Epithelial cell of prostate (primary cell): Measurements from ENCODE around the gene RCN2.

Experiments
- DNase-seq: peaks from one replicate; pipeline ENCODE4 v3.0.0-alpha.2; 2011; ENCODE audit warnings: low read depth, low spot score
- H3K27ac ChIP-seq: fragments of 450-650 bp; 2 replicates; pipeline ENCODE4 v1.5.1; 2017; ENCODE audit warnings: mild to moderate bottlenecking

RCN2 gene

DNA sequence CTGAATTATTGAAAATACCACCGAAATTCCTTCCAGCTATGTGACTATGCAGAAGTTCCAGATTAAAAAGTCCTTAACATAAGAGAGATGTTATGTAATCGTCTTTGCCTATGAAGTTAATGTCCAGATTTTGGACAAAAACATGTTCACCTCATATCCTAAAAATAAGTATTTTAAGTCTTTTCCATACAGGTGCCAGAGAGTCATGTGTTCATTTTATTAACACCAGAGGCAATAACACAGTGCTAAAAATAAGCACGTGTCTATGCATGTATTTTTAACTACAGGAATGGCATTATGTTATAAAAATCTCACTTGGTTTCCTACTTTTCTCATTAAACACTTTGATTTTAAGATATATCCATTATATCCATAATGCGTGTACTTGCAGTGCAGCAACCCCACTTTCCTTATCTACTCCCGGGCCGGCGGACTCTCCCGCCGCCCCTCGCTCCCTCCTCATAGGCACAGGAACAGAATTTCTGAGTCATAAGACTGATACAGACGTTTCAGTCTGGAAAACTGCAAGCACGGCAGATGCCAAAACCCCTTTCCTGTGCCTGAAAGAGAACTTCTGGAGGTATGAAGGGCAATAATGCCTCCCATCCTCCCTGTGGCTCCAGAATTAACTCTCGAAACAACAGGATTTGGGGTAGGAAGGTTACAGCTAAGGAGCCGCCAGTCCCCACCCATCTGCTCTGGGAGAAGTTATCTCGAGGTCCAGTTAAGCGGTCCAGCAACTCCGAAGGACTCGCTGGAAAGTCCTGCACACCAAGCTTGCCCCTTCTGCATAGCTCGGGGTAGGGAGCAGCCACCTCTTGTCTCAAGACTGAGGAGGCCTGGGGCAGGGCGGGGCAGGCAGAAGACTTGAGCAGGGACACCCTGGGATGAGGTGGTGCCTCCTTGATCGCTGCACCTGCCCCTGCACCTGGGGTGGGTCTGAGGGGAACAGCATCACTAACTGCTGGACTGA lies 41.1 kb downstream of the RCN2 start:
- no peak for DNase-seq

DNA sequence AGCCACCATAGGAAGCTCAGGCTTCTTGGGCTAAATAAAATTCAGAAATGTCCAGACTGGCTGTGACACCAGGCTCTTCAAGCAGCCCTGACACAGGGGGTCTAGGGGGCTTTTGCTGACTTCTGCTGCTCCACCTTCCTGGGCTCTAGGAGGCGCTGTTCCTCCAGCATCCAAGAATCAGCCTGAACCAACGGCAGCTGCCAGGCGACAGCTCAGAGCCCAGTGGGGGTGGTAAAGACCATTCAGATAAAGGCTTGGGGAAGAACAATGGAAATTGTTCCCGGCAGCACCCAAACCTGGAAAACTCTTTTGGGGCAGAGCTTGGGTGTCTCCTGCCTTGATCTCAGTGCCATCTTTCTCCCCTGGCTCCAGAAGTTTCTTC lies 41.8 kb downstream of the RCN2 start:
- no peak for DNase-seq
- H3K27ac ChIP-seq = no peak overlapping the region

More for the DNA sequence above, 41.1 kb downstream of the RCN2 start:
- H3K27ac ChIP-seq = no peak overlapping the region

DNA sequence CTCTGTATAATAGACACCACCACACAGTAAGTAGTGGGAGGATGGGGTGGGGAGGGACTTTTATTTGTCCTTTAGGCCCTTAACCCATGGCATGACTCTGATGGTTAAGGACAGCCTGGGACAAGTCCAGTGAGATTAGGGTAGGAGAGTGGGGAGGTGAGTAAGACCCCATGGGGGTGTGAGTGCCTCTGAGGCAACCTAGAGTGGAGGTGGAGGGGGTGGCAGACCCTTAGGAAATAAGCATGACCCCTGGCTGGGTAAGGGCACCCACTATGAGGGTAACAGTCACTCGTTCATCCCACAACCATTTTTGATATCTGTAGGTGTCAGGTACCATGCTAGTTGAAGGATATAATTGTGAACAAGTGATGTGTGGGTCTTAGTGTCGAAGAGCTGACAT lies 42.4 kb downstream of the RCN2 start:
- no peak overlapping the region for H3K27ac ChIP-seq
- no peak for DNase-seq

DNA sequence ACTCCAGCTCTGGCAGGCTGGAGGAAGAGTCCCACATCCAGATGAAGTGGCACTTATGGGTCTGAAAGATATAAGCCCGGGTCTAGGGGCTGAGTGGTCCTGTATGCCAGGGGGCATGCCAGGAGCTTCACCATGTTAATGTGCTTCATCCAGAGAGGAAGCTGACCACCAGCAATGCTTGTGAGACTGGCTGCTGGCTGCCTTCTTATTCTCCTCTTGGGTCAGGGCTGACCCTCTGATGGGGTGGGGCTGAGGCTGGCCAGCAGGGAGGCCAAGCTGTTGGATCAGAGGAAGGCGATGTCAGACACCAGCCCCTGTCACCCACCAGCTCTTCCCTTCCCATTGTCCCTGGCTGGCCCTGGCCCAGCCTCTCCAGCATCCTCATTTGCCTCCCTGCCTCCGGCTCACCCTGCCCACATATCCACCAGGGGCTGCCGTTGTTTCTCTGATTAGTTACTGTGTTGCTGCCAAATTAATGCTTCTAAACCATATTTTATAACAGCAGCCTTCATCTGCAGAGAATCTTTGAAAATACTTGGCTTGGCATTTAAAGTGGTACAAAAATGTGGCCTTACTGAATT lies 43.0 kb downstream of the RCN2 start:
- no peak overlapping the region for H3K27ac ChIP-seq
- no peak for DNase-seq

DNA sequence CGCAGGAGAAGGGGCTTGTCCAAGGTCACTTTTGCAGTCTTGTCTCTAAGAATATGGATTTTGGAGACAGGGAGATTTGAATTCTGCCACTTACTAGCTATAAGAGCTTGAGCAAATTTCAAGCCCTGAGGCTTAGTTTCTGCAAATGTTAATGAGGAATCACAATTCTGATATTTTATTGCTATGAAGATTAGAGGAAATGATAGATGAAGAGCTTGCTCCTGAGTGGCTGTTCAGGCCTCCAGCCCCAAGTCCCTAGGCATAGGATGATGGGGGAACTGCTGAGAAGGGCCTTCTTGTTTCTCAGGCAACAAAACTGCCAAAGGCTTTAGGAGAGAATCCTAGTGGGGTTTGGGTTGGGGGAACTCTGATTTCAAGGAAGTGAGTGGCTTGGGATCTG lies 44.6 kb downstream of the RCN2 start:
- no peak overlapping the region for H3K27ac ChIP-seq
- no peak for DNase-seq

DNA sequence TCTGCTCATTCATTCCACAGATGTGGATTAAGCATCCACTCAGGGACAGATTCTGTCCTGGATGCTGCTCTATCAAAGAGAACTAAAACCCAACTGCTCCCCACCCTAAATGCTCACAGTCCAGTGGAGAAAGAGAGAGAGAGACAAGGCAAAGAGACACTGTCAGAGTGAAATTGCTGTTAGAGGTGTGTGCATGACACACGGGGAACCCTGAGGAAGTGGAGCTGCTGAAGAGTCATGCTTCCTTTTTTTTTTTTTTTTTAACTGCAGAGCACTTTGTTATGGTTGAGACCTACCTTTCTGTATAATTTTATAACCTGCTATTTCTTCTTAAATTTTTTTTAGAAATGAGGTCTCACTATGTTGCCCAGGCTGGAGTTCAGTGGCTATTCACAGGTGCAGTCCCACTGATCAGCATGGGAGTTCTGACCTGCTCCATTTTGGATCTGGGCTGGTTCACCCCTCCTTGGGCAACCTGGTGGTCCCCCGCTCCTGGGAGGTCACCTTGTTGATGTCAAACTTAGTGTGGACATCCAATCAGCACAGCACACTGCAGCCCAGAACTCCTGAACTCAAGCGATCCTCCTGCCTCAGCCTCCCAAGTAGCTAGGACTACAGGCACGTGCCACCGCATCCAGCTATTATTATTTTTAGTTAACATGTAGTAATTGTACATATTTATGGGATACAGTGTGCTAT lies 45.2 kb downstream of the RCN2 start:
- H3K27ac ChIP-seq = no peak overlapping the region
- no peak for DNase-seq

DNA sequence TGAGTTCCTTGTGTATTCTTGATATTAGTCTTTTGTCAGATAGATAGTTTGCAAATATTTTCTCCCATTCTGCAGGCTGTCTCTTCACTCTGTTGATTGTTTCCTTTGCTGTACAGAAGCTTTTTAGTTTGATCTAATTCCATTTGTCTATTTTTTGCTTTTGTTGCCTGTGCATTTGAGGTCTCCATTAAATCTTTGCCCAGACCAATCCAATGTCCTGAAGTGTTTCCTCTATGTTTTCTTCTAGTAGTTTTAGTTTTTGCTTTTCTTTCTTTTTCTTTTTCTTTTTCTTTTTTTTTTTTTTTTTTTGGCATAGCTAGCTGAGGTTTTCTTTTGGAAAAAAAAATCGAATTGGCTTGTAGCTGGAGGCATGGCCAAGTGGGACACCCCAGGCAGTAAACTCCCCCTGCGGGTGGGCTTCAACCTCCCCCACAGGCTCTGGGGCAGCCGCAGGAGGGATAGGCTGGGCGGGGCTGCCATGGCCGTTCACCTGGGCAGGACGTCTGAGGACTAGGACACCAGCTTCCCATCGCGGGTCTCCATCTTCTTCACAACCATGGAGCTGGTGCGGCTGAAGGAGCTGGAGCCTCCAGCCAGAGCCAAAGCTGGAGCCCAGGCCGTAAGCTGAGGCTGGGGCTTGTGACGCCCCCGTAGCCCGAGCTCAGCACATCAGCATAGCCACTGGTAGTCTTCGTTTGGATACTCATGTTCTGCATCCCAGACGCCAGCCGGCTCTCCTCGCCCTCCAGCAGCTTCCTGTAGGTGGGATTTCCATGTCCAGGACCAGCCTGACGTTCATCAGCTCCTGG lies 47.2 kb downstream of the RCN2 start:
- no peak overlapping the region for H3K27ac ChIP-seq
- no peak for DNase-seq

DNA sequence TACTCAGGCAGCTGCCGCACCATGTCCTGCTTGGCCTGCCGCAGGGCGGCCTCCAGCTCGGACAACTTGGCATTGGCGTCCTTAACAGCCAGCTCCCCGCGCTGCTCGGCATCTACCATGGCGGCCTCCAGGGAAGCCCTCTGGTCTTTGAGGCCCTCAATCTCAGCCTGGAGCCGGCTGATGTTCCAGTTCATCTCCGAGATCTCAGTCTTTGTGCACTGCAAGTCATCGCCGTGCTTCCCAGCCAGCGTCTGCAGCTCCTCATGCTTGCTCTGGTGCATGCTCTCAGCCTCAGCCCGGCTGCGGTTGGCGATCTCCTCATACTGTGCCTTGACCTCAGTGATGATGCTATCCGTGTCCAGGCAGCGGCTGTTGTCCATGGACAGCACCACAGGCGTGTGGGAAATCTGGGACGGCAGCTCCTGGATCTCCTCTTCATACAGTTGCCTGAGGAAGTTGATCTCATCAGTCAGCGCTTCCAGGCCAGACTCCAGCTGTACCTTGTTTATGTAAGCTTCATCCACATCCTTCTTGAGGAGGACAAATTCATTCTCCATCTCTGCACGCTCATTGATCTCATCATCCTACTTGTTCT lies 47.9 kb downstream of the RCN2 start:
- no peak for DNase-seq
- H3K27ac ChIP-seq = no peak overlapping the region

DNA sequence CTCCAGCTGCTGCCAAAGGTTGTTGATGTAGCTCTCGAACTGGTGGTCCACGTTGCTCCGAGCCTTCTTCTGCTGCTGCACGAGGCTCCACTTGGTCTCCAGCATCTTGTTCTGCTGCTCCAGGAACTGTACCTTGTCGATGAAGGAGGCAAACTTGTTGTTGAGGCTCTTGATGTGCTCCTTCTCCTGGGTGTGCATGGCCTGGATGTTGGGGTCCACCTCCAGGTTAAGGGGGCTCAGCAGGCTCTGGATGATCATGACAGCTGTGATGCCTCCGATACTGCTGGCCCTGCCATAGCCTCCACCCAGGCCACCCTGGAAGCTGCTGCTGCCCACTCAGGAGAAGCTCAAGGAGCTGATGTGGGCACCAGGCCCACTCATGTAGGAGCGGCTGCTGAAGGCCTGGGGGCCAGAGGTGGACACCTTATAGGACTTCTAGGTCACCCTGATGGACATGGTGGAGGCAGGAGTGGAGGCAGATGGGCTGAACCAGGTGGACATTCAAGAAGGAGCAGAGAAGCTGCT lies 48.5 kb downstream of the RCN2 start:
- DNase-seq = no peak
- H3K27ac ChIP-seq = no peak overlapping the region

DNA sequence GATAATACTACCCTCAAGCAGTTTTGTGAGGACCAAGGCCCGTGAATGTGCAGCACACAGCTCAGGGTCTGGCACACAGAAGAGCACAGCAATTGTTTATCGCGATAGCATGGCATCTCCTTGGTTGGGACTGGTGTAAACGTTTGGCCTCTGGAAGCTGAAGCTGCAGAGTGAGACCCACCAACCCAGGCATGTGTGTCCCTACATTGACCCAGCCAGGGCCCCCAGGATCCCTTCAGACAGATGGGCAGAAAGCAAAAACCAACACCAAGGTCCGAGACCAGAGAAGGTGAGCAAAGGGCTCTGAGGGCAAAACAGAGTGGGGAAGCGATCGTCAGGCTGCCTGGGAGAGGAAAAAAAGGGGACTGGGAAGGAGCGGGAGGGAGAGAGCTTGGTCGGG lies 50.8 kb downstream of the RCN2 start:
- no peak overlapping the region for H3K27ac ChIP-seq
- no peak for DNase-seq

DNA sequence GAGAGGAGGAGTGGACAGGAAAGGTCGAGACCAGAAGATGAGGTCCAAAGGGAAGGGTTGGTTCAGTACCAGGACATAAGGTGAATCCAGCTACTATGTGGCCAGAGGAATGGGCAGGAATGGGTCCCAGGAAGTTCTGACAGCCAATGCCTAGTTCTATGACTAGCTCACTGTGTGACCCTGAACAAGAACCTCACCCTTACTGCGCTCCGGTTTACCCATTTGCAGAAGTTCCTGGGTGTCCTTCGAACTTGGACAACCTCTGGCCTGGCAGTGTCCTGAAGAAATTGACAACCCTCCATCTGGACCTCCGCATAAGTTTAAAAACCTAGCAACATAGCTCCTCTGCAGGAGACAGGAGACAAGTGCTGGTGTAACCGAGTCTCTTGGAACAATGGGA lies 51.2 kb downstream of the RCN2 start:
- no peak overlapping the region for H3K27ac ChIP-seq
- no peak for DNase-seq

DNA sequence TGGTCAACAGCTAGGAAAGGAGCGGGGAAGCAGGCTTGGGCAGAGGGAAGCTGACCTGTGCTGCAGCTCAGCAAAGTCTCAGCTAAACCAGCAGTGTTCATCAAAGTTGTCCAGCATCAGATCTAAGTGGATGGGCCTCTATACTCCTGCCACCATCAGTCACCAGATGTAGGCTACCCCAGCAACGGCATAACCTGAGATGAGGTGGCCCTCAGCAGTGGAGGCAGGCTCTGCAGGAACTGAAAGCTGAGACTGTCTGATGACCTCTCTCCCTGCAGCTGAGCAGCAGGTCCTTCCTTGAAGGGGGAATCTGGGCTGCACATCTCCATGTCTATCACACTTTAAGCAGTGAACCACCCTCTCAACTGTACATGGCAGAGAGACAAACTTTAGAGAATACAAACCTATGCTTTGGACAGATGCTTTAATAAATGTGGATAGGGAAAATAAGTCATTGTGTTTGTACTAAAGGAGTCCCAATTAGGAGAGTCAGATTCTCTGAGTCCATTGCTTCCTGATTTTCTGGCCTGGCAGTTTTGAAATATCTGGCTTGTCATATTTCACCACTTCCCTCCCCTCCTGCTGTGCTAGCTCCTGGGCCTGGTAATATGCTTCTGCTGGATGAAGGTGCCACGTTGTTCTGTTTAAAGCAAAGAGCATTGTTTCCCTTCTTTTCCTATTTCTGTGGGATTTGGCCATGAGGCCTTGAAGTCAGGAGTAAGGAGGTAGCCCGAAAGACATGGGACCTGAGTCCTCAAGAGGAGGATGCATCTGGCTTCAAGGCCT lies 52.2 kb downstream of the RCN2 start:
- DNase-seq = no peak
- no peak overlapping the region for H3K27ac ChIP-seq

DNA sequence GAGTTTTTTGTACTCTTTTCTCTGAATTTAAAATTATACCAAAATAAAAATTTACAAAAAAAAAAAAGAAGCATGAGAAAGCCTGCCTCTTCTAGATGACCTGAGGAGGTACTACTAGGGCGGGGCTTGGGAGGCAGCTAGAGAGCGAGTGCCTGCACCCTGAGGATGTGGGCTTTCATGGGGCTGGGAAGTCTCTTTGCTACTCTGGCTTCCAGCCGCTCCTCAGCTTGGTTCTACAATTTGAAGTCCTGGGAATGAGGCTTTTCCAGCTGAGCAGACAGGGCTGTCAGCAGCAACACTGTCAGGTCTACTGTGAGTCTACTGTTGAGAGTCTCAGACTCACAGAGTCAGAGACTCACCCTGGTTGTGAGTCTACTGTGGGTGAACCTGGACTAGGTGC lies 55.2 kb downstream of the RCN2 start:
- DNase-seq = no peak
- H3K27ac ChIP-seq = no peak overlapping the region

DNA sequence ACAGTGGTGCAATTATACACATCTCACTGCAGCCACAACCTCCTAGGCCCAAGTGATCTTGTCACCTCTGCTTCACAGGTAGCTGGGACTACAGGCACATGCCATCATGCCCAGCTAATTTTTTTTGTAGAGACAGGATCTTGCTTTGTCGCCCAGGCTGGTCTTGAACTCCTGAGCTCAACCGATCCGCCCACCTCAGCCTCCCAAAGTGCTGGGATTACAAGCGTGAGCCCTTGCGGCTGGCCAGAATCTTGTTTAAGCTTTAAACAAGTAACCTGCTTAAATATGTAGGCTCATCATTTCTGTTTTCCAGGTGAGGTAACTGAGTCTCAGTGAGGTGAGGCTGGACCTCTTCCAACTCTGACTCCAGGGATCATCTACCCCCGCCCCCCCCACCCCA lies 55.7 kb downstream of the RCN2 start:
- no peak overlapping the region for H3K27ac ChIP-seq
- DNase-seq = no peak

DNA sequence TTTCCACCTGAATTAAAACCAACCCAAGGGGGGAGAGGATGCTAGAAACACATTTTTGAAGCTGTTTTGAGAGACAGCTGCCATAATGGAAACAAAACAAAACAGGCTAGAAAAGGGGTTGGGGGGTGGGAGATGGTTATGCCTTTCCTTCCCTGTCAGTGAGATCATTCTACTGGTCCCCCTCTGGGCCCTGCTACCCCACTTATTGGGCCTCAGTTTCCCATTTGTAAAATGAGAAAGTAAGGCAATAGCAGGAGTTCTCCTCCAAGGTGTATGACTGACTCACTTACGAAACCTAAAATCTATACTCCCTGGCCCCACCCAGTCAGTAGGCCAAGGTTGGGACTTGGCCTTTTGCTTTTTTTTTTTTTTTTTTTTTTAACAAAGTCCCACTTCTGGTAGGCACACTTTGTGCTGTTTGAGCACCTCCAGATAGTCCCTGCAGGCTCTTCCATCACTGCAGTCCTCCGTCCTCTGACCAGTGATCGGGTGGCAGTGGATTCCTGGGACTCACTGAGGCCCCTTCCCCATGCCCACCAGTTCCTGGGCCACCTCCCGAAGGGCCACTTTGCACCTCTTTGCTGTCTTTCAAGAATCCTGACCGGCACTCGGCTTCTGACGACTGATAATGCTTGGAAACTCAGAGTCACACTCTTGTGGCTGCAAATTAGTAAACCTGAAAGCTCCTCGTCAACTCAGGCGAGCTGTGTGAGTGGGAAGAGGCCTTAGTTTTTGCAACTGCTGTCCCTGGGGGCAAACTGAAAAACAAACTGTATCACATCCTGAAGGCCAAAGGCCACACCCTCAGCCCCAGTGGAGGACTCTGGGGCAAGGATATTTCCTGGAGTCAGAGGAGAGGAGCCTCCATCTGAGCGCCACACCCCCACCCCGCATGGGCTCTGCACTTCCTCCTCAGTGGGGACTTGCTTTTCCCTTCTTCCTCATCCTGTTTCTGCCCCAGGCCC lies 56.6 kb downstream of the RCN2 start:
- no peak for DNase-seq

DNA sequence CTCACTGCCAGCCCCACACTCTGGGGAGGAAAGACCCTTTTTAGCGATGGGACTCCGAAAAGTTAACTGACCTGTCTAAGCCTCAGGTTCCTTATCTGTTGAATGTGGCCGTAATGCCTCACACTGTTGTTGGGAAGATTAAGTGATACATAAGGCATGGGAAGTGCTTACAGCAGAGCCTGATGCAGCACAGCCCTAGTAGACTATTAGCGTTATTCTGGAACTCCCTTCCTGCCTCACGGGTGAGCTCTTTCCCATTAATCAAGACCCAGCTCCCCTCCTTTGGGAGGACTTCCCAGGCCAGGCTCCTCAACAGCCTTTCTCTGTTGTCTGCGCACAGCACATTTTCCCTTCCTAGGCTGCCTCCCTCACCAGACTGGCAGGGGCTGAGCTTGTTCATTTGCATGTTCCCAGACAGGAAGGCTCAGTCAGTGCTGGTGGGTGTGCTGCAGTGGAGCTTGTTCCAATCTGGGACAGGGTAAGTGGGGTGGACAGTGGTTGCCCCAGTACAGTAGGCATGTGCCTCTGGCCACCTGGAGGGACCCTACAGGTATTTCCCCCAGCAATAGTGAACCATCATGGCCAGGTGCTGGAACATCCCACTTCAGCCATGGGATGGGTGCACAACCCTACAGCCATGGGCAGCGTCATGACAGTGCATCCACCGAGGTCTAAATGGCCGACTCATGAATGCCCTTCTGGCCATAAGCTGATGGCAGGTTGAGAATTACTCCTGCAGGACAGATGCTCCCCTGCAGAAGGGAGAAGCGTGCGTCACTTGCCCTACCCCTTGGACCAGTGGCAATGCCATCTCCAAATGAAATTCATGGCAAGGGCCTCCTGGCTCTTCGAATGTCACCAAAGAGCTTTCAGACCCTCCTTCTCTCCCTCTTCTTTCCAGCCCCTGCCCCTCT lies 57.6 kb downstream of the RCN2 start:
- no peak overlapping the region for H3K27ac ChIP-seq
- no peak for DNase-seq

More for the DNA sequence above, 56.6 kb downstream of the RCN2 start:
- no peak overlapping the region for H3K27ac ChIP-seq

DNA sequence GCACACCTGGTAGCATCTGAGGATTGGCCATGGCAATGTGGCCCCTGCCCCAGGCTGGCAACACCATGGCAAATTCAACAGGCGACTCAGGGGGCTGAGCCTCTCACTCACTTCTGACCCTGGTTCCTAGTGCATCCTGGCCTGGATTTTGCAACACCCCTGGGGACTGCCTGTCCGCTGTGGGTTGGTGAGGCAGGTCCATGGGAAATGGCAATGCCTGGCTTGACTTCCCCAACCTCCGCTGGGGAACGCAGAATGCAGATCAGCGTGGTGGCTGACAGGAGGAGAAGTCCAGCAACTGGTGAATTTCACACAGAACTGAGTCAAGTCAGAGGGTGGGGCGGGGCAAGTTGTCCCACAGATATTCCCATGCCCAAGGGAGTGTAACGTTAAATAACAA lies 59.5 kb downstream of the RCN2 start:
- no peak for DNase-seq
- H3K27ac ChIP-seq = no peak overlapping the region
